Aorta (tissue), 5 donors: Measurements from ENCODE around the gene POLE4. TPM values are rescaled to one million over a fixed set of nuclear protein-coding genes. Genes with fewer than 3 reads are reported as not detected.

Experiments used
- ATAC-seq: fragments of 200-7000 bp; cut with Tn5 transposase; one replicate; pipeline ENCODE4 v1.9.1; 2022; ENCODE audit warnings: moderate library complexity; ENCODE audit not compliant: low FRiP score
- DNase-seq, 2 donors: peaks; one replicate each; pipeline ENCODE4 v3.0.0-alpha.2; 2020
- H3K27ac ChIP-seq, 2 donors: one replicate each; pipeline ENCODE4 v1.5.1; 2013; ENCODE audit warnings: low read length in 2 of 2, mild to moderate bottlenecking in 2 of 2, moderate library complexity in 2 of 2, control low read depth in 1 of 2, inconsistent platforms in 1 of 2, low read depth in 1 of 2
- H3K27me3 ChIP-seq, 2 donors: one replicate each; pipeline ENCODE4 v1.6.1; 2013; ENCODE audit warnings: control low read depth in 1 of 2, low read length in 1 of 2, mild to moderate bottlenecking in 1 of 2, moderate library complexity in 1 of 2; ENCODE audit not compliant: insufficient read depth in 2 of 2, control insufficient read depth in 1 of 2
- H3K36me3 ChIP-seq, 2 donors: one replicate each; pipeline ENCODE4 v1.6.1; 2013; ENCODE audit warnings: control low read depth in 1 of 2, low read length in 1 of 2, mild to moderate bottlenecking in 1 of 2; ENCODE audit not compliant: insufficient read depth in 2 of 2, control insufficient read depth in 1 of 2
- H3K4me1 ChIP-seq, 2 donors: one replicate each; pipeline ENCODE4 v1.6.1; 2013; ENCODE audit warnings: low read length in 2 of 2, control low read depth in 1 of 2, mild to moderate bottlenecking in 1 of 2, moderate library complexity in 1 of 2; ENCODE audit not compliant: insufficient read depth in 2 of 2, control insufficient read depth in 1 of 2
- H3K4me3 ChIP-seq, 2 donors: one replicate each; pipeline ENCODE4 v1.5.1; 2013; ENCODE audit warnings: low read length in 2 of 2, control low read depth in 1 of 2, mild to moderate bottlenecking in 1 of 2
- H3K9me3 ChIP-seq: one replicate; pipeline ENCODE4 v1.6.1; 2013; ENCODE audit warnings: mild to moderate bottlenecking, low read length; ENCODE audit not compliant: control insufficient read depth
- WGBS, 2 donors: extraction: QIAGEN DNeasy Blood & Tissue Kit; methylation state at CpG; one replicate each; pipeline ENCODE4 v1.1.7; 2013; 5-methylcytosine and 5-hydroxymethylcytosine counted together
- intact Hi-C, 2 donors: fragments of 100-400 bp; cut with DNase I; formaldehyde crosslinking; loops; one replicate each; pipeline versions ENCODE4 v1.14.2 to v1.15.0; 2022
- polyA plus RNA-seq, 2 donors: library from polyadenylated mRNA; stranded (reverse); fragments of 200-250 nt; gene quantifications; one replicate each; pipeline ENCODE4 v1.2.3, GENCODE V29; 2013
- total RNA-seq, 2 donors: library from RNA; stranded (reverse); fragmentation: NEBNext Ultra II Directional; extraction: Animal tissue kit (Norgen Biotek cat#: 25700); gene quantifications; one replicate each; pipeline ENCODE4 v1.2.1, GENCODE V29; 2021
- donor health status: healthy with polysubstance abuse.
- donor health status: Bipolar disorder and iron deficiency.
- donor health status: DM: no; HTN: no; CAD: no.
- donor health status: DM: no; HTN: no; CAD: no.
- donor health status: DM: yes; HTN: yes; CAD: no.

POLE4 gene
- total and polyA plus RNA-seq, 4 donors, result 55.9 to 146 (median 58.3) TPM

GRCh38 chr2:74947703-74948102, 10.7 kb upstream of the POLE4 start:
- WGBS, 2 donors, result 84 to 88% methylated on average over 4 of the region's 4 CpGs

GRCh38 chr2:74948779-74949178, 9.7 kb upstream of the POLE4 start:
- intact Hi-C loops, result no loop called here
- WGBS, 2 donors, result 77 to 85% methylated on average over 4 of the region's 4 CpGs

More at GRCh38 chr2:74947703-74948102, 10.7 kb upstream of the POLE4 start:
- H3K9me3 ChIP-seq, result peaks cover 1% of the 10 kb centered on the region
- ATAC-seq (no peak), DNase-seq (no peak)
- H3K4me3 ChIP-seq, result no peak overlapping the region
- no peaks in the 10 kb centered on the region for H3K4me1 ChIP-seq
- no peak overlapping the region for H3K27ac ChIP-seq
- no peaks in the 10 kb centered on the region for H3K36me3 ChIP-seq
- H3K27me3 ChIP-seq, result no peaks in the 10 kb centered on the region
- intact Hi-C loops, result no loop called here

GRCh38 chr2:74951211-74951754, 7.2 kb upstream of the POLE4 start:
- Histone ChIP-seq H3K9me3 (peaks cover 5% of the 10 kb centered on the region), H3K4me3 (no peak overlapping the region), H3K4me1 (no peaks in the 10 kb centered on the region), H3K27me3 (no peaks in the 10 kb centered on the region), H3K27ac (no peak overlapping the region), H3K36me3 (no peaks in the 10 kb centered on the region)
- ATAC-seq (no peak), DNase-seq (no peak)
- intact Hi-C loops, result no loop called here
- 67 to 85% methylated on average over 1 of the region's 1 CpG for WGBS, 2 donors

More at GRCh38 chr2:74948779-74949178, 9.7 kb upstream of the POLE4 start:
- Histone ChIP-seq H3K4me3 (no peak overlapping the region), H3K36me3 (no peaks in the 10 kb centered on the region), H3K9me3 (peaks cover 5% of the 10 kb centered on the region), H3K4me1 (no peaks in the 10 kb centered on the region), H3K27me3 (no peaks in the 10 kb centered on the region), H3K27ac (no peak overlapping the region)
- no peak for ATAC-seq
- no peak for DNase-seq

- Histone ChIP-seq H3K4me1 (no peaks in the 10 kb centered on the region), H3K4me3 (no peak overlapping the region), H3K27ac (no peak overlapping the region), H3K9me3 (peaks cover 5% of the 10 kb centered on the region), H3K36me3 (no peaks in the 10 kb centered on the region), H3K27me3 (no peaks in the 10 kb centered on the region)
- DNase-seq, result no peak
- 94 to 98% methylated on average over 8 of the region's 8 CpGs for WGBS, 2 donors
- intact Hi-C loops, result no loop called here
- ATAC-seq, result no peak
These were observed 5.9 kb upstream of the POLE4 start for GRCh38 chr2:74952575-74952974.

- Histone ChIP-seq H3K27me3 (no peaks in the 10 kb centered on the region), H3K9me3 (peaks cover 5% of the 10 kb centered on the region), H3K27ac (no peak overlapping the region), H3K4me1 (no peaks in the 10 kb centered on the region), H3K4me3 (no peak overlapping the region), H3K36me3 (no peaks in the 10 kb centered on the region)
- WGBS, 2 donors, result 49 to 50% methylated on average over 10 of the region's 10 CpGs
- ATAC-seq (no peak), DNase-seq (no peak)
- intact Hi-C loops, result no loop called here
These were observed 4.5 kb upstream of the POLE4 start for GRCh38 chr2:74953796-74954499.

GRCh38 chr2:74954500-74954874, 4.0 kb upstream of the POLE4 start:
- WGBS, 2 donors, result 66 to 73% methylated on average over 4 of the region's 4 CpGs
- intact Hi-C loops, result no loop called here
- H3K27ac ChIP-seq, result no peak overlapping the region

GRCh38 chr2:74957886-74958273, 563 bp upstream of the POLE4 start:
- ATAC-seq (no peak), DNase-seq (no peak)
- 48 to 53% methylated on average over 4 of the region's 4 CpGs for WGBS, 2 donors
- peak overlapping the region in 1 of 2 donors; percentile 38 for H3K4me3 ChIP-seq
- peaks cover 2% of the 10 kb centered on the region for H3K9me3 ChIP-seq
- no peaks in the 10 kb centered on the region for H3K36me3 ChIP-seq
- H3K27ac ChIP-seq, result peak overlapping the region in 1 of 2 donors; percentile 81
- H3K4me1 ChIP-seq, result no peaks in the 10 kb centered on the region
- no peaks in the 10 kb centered on the region for H3K27me3 ChIP-seq
- intact Hi-C loops, result no loop called here

More at GRCh38 chr2:74954500-74954874, 4.0 kb upstream of the POLE4 start:
- H3K4me3 ChIP-seq, result no peak overlapping the region
- H3K4me1 ChIP-seq, result no peaks in the 10 kb centered on the region
- H3K36me3 ChIP-seq, result no peaks in the 10 kb centered on the region
- ATAC-seq, result no peak
- no peaks in the 10 kb centered on the region for H3K27me3 ChIP-seq
- no peak for DNase-seq
- H3K9me3 ChIP-seq, result peaks cover 5% of the 10 kb centered on the region

GRCh38 chr2:74959106-74959751, 786 bp downstream of the POLE4 start:
- no peaks in the 10 kb centered on the region for H3K27me3 ChIP-seq
- H3K36me3 ChIP-seq, result no peaks in the 10 kb centered on the region
- peak overlapping the region in 1 of 2 donors; percentile 38 for H3K4me3 ChIP-seq
- H3K27ac ChIP-seq, result no peak overlapping the region
- no peak for DNase-seq
- H3K9me3 ChIP-seq, result no peaks in the 10 kb centered on the region
- 84 to 88% methylated on average over 10 of the region's 10 CpGs for WGBS, 2 donors
- H3K4me1 ChIP-seq, result no peaks in the 10 kb centered on the region
- ATAC-seq, result no peak
- intact Hi-C loops, result no loop called here

- H3K27me3 ChIP-seq, result no peaks in the 10 kb centered on the region
- H3K36me3 ChIP-seq, result peaks cover 5% of the 10 kb centered on the region in 2 donors
- DNase-seq, result no peak
- no peak overlapping the region for H3K4me3 ChIP-seq
- no peak for ATAC-seq
- no peaks in the 10 kb centered on the region for H3K9me3 ChIP-seq
- WGBS, 2 donors, result 96 to 98% methylated on average over 1 of the region's 1 CpG
- intact Hi-C loops, result no loop called here
- no peaks in the 10 kb centered on the region for H3K4me1 ChIP-seq
- no peak overlapping the region for H3K27ac ChIP-seq
These were observed 8.4 kb downstream of the POLE4 start for GRCh38 chr2:74966887-74967286.
